Transverse colon (tissue), 4 donors: Measurements from ENCODE around the gene OR52I1.

Experiments used
- CTCF ChIP-seq, 5 experiments: fragments of 200-600 bp in 3 of 5; fragments of 450-650 bp in 2 of 5; sonication (generic) in 3 of 5; IDR thresholded peaks; 1 replicate in 2 of 5; 2 replicates in 3 of 5; pipeline ENCODE4 v1.5.1; 2016 to 2017; ENCODE audit warnings: antibody characterized with exemption in 5 of 5, inconsistent platforms in 3 of 5, mild to moderate bottlenecking in 2 of 5, moderate library complexity in 1 of 5
- POLR2A ChIP-seq: fragments of 450-650 bp; IDR thresholded peaks from one replicate; pipeline ENCODE4 v1.6.1; 2016; ENCODE audit warnings: antibody characterized with exemption, mild to moderate bottlenecking, moderate library complexity
- POLR2AphosphoS5 ChIP-seq, 3 donors: sonication (generic); formaldehyde crosslinking; IDR thresholded peaks; one replicate each; pipeline ENCODE4 v1.6.1; 2016; ENCODE audit warnings: antibody characterized with exemption in 3 of 3

- TF ChIP-seq POLR2A (no peak), CTCF (IDR thresholded peaks at IDR 0.05) (no peak), POLR2AphosphoS5 (IDR thresholded peaks at IDR 0.05) (no peak)
Measured at GRCh38 chr11:4607096-4607495, 13.3 kb downstream of the OR52I1 start.
